HG03457 (cell line): ENCODE data around the gene GGTLC3.
"Not testable (repeated sequence)": the region's sequence is repeated elsewhere in the genome, so short reads cannot be mapped to it uniquely, and the experiment has no call there.

Source experiments
- ATAC-seq: cut with Tn5 transposase; IDR thresholded peaks from one replicate; pipeline ENCODE4 v1.9.1; 2021; ENCODE audit warnings: moderate number of reproducible peaks; ENCODE audit not compliant: unreplicated experiment

The GGTLC3 gene

GRCh38 chr22:18518061-18518460 is at the start of gene GGTLC3:
Gene GGTLC3, minus strand, starts transcription at chr22:18518161. Its CDS starts 264 bp downstream, at chr22:18517897.
- ATAC-seq, result not testable (repeated sequence)

DNA sequence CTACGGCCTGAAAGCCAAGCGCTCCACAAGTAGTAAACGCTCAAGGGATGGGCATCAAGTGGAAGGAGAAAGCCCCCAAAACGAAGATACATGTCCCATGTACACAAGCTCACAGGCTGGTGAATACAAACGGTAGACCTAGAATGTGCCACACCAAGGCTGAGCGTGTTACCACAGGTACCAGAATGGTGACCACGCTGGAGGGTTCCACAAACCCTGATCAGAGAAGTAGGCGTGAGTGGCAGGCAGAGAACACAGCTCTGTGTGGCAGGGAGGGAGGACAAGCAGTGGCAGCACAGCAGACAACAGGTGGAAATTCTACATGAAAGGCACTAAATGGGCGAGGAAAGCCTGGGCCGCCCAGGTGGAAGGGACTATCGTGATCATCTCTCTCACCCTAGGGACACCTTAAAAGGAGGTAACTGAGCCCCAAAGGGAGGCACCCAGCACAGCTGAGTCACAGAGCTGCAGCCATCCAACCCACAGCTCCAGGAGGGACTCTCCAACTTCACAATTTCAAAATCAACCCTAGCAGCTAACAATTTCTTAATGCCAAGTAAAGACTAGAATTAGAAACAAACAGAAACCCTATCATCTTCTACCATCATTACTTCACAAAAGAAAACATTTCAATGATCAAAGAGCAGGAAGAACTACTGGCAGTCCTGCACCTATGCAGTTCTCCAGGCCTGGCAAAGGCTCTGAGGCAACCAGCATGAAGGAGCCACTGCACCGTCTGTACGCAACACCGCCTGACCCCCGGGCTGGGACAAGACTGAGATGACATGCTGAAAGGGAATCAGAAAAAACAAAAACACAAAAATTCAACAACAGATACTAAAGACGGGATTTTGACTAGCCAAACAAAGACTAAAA is 42.4 kb upstream of the GGTLC3 start:
- not testable (repeated sequence) for ATAC-seq

- not testable (repeated sequence) for ATAC-seq
Observed at GRCh38 chr22:18558939-18559338, 41.0 kb upstream of the GGTLC3 start.

GRCh38 chr22:18558516-18558915 is 40.6 kb upstream of the GGTLC3 start:
- not testable (repeated sequence) for ATAC-seq

DNA sequence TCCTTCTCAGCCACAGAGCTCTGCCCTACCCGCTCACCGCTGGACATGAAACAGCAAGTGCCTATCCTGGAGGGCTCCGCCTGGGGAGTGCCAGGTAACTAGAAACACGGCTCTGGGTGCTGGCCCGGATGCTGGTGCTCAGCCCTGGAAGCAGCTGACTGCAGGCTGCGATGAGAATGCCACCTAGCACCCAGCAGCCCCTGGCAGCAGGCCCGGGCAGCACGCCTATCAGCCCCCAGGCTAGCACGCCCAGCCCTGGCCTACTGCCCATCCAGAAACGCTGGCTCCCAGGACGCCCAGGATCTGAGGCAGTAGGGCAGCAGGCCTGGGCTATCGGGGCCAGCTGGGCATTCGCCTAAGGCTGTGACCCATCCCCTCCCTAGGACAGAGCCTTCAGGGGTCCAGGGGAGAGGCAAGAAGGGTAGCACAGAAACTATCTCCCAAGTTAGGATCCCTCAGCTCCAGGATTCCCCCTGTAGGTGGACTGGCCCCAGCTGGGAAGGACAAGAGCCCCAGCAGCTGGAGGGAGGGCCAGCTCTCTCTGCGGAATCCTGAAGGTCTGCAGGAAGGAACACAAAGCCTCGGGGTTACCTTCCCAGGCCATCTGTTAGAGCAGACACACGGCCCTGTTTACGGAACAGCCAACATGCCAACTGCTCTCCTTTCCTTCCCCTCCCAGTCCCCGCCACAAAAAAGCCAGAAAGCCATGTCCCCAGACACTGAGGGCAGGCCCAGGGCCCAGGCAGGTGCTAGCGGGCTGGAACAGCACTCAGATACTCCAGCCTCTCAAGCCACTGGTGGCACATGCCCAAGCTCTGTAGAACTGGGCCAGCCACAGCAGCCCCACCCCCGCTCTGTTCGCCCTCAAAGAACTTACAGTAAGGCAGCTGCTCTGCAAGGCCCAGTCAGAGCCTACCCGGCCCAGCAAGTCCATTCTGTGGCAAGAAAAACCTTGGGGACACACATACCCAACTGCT is 36.6 kb upstream of the GGTLC3 start:
- not testable (repeated sequence) for ATAC-seq

- not testable (repeated sequence) for ATAC-seq
Observed at GRCh38 chr22:18552839-18553597, 35.1 kb upstream of the GGTLC3 start.

DNA sequence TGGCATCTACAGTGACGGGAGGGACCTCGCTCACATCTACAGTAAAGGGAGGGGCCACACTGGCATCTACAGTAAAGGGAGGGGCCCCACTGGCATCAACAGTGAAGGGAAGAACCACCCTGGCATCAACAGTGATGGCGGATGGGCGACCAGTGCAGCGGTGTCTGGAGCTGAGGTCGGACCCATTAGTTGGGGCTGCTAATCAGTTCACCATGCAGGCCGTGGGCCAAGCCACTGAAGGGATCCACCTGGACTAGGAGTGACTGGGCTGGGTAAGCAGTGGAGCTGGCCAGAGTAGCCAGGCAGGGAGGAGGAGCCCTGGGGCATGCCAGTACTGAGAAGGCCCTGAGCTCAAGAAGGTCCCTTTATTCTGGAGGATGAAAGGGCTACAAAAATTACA is 33.1 kb upstream of the GGTLC3 start:
- ATAC-seq, result not testable (repeated sequence)

DNA sequence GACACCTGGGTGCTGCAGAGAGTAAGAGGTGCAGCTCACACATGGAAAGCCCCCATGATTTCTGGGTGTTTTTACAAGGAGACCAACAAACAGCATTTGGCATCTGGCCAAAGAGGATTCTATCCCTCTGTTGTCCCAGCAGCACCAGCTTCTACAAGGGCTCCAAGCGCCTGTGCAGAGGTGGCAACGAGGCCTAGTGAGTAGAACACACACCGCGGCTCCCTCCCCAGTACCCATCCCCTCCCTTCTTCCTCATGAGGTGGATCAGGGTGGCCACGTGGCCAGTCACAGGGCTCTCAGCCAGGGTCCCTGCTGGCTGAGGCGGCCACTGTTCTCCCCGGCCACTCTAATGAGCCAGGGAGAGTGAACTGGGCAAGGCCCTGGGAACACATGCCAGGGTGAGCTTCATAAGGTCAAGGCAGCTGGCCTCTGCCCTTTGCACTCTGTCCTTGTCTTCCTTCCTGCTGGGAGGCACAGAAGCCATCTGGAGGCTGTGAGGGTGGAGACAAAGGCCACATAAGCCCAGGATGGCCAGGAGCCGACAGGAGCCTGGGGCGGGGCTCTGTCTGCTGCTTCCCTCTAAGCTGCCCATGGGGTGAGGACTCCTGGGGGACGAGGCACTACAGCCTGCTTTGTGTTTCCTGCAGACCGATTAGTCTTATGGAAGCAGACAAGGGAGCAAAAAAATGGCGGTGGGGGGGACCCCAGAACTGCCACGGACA is 31.7 kb upstream of the GGTLC3 start:
- ATAC-seq, result not testable (repeated sequence)

GRCh38 chr22:18544615-18545014 is 26.7 kb upstream of the GGTLC3 start:
- ATAC-seq, result not testable (repeated sequence)

GRCh38 chr22:18543400-18543799 is 25.4 kb upstream of the GGTLC3 start:
- not testable (repeated sequence) for ATAC-seq

- not testable (repeated sequence) for ATAC-seq
Observed at GRCh38 chr22:18539994-18540393, 22.0 kb upstream of the GGTLC3 start.

GRCh38 chr22:18534315-18534714 is 16.4 kb upstream of the GGTLC3 start:
- ATAC-seq, result not testable (repeated sequence)

GRCh38 chr22:18533633-18534032 is 15.7 kb upstream of the GGTLC3 start:
- ATAC-seq, result not testable (repeated sequence)

DNA sequence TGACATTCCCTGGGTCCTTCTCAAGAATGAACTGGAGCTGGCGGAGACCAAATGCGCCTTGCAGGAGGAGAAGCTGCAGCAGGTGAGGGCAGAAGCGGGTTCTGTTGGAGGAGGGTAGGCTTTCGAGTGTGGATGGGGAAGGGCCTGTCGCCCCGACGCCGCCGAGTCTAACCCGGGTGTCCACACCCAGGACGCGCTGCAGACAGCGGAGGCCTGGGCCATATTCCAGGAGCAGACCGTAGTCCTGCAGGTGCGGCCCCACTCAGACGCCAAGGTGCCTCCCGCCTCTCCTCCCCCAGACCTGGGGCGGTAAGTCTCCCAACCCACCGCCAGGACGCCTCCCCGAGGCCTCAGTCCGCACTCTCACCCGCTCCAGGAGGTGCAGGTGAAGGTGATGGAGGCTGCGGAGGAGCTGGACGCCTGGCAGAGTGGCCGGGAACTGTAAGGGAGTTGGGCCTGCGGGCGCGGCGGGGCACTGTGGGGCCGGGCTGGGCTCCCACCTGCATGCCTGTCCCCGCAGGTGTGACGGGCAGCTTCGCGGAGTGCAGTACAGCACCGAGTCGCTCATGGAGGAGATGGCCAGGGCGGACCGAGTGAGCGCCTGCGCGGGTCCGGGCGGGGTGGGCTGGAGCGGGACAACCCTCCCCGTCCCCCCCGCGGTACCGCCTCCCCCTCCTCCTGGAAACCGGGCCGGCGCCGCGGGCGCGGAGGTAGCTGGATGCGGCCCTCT is 11.6 kb upstream of the GGTLC3 start:
- peak; percentile 2 for ATAC-seq

DNA sequence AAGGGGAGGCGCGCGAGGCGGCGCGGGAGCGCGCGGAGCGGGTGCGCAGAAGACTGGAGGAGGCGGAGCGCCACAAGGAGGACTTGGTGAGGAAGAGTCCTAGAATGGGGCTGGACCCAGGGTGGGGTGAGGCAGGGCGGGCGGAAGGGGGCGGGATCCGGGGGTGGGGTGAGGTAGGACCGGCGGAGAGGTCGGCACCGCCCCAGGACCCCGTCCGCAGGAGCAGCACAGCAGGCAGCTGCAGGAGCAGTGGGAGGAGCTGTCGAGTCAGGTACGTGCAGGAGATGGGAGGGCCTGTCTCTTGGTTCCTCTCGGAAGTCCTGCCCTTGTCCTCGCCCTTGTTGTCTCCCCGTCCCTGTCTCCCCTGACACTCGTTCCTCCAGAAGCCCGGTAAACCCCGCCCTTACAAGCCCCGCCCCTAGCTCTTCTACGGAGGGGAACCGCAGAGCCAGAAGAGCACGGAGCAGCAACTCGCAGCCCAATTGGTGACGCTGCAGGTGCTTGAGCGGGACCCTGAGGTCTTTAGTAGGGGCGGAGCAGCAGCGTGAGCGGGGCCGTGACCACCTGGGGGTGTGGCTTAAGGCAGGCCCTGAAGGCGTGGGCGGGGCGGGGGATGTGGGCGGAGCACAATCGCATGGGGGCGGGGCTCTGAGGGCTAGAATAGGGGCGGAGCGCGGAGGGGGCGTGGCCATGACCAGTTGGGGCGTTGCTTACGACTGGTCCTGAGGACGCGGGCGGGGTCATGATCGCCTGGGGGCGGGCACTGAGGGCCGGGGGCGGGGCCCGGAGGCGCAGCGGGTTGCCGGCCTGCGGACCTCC is 10.8 kb upstream of the GGTLC3 start:
- peak; percentile 68 for ATAC-seq

GRCh38 chr22:18527752-18528596 is 10.0 kb upstream of the GGTLC3 start, which contains the start of gene TMEM191B:
Gene TMEM191B, plus strand, starts transcription at chr22:18527802. Its CDS starts 179 bp downstream, at chr22:18527981.
- peak; percentile 17 for ATAC-seq

DNA sequence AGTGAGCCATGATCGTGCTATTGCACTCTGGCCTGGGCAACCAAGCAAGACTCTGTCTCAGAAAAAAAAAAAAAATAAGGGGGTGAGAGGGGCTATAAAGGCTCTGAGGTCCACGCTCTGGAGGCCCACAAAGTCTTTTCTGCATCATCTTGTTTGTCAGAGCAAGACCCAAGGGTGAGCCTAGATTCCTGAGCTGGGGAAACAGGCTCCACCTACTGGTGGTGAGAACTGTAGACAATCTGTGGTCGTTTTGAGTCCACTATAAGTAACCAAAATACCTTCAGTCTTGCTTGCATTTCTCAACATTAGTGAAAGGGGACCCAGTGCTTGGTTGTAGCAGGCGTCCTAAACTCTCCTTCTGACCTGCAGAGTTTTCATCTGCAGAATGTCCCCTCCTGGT is 5.4 kb upstream of the GGTLC3 start:
- ATAC-seq, result not testable (repeated sequence)
